Parathyroid adenoma (tissue), 2 donors: ENCODE data around the gene FBXL7.

Experiments
- H2AFZ ChIP-seq: fragments of 300-600 bp; sonication (generic); one replicate; pipeline ENCODE4 v1.7.0; 2017; ENCODE audit warnings: antibody characterized with exemption, mild to moderate bottlenecking
- H3K27ac ChIP-seq: fragments of 300-600 bp; sonication (generic); one replicate; pipeline ENCODE4 v1.7.0; 2017
- H3K27me3 ChIP-seq: fragments of 300-600 bp; sonication (generic); one replicate; pipeline ENCODE4 v1.7.0; 2017; ENCODE audit warnings: low read length; ENCODE audit not compliant: control insufficient read depth, insufficient read depth
- H3K36me3 ChIP-seq: fragments of 300-600 bp; sonication (generic); one replicate; pipeline ENCODE4 v1.7.0; 2017; ENCODE audit warnings: low read length; ENCODE audit not compliant: control insufficient read depth, insufficient read depth
- H3K4me1 ChIP-seq: fragments of 300-600 bp; sonication (generic); one replicate; pipeline ENCODE4 v1.7.0; 2017; ENCODE audit warnings: control low read depth
- H3K4me2 ChIP-seq: fragments of 300-600 bp; sonication (generic); one replicate; pipeline ENCODE4 v1.7.0; 2017; ENCODE audit warnings: low read length
- H3K4me3 ChIP-seq: fragments of 300-600 bp; sonication (generic); one replicate; pipeline ENCODE4 v1.7.0; 2017; ENCODE audit warnings: low read depth, low read length
- H3K79me2 ChIP-seq: fragments of 300-600 bp; sonication (generic); one replicate; pipeline ENCODE4 v1.7.0; 2017; ENCODE audit warnings: control low read depth
- H3K9ac ChIP-seq: fragments of 300-600 bp; sonication (generic); one replicate; pipeline ENCODE4 v1.7.0; 2017; ENCODE audit warnings: mild to moderate bottlenecking
- H3K9me3 ChIP-seq: fragments of 300-600 bp; sonication (generic); one replicate; pipeline ENCODE4 v1.7.0; 2017; ENCODE audit warnings: low read length; ENCODE audit not compliant: control insufficient read depth
- CTCF ChIP-seq: fragments of 300-600 bp; sonication (generic); IDR thresholded peaks from one replicate; pipeline ENCODE4 v1.7.0; 2017; ENCODE audit warnings: antibody characterized with exemption, mild to moderate bottlenecking
- donor health status: primary hyperparathyroidism.

The FBXL7 gene

GRCh38 chr5:15689836-15690235, 189.9 kb downstream of the FBXL7 start:
- no peak for TF ChIP-seq CTCF
- no peak overlapping the region for H3K4me3 ChIP-seq
- H2AFZ ChIP-seq = no peak overlapping the region
- H3K27ac ChIP-seq = no peak overlapping the region
- H3K4me1 ChIP-seq = no peaks in the 10 kb centered on the region
- H3K79me2 ChIP-seq = no peaks in the 10 kb centered on the region
- H3K27me3 ChIP-seq = no peaks in the 10 kb centered on the region
- H3K36me3 ChIP-seq = no peaks in the 10 kb centered on the region
- no peak overlapping the region for H3K4me2 ChIP-seq
- H3K9ac ChIP-seq = no peak overlapping the region
- no peaks in the 10 kb centered on the region for H3K9me3 ChIP-seq

- Histone ChIP-seq H3K79me2 (no peaks in the 10 kb centered on the region), H3K4me2 (no peak overlapping the region), H3K36me3 (no peaks in the 10 kb centered on the region), H3K27ac (no peak overlapping the region), H3K4me1 (no peaks in the 10 kb centered on the region), H3K27me3 (no peaks in the 10 kb centered on the region), H3K9me3 (no peaks in the 10 kb centered on the region), H3K9ac (no peak overlapping the region), H3K4me3 (no peak overlapping the region), H2AFZ (no peak overlapping the region)
- TF ChIP-seq CTCF = no peak
Observed at GRCh38 chr5:15690611-15691010, 190.6 kb downstream of the FBXL7 start.

- Histone ChIP-seq H3K36me3 (no peaks in the 10 kb centered on the region), H3K27ac (no peak overlapping the region), H3K79me2 (no peaks in the 10 kb centered on the region), H3K4me1 (no peaks in the 10 kb centered on the region), H3K27me3 (no peaks in the 10 kb centered on the region), H3K9ac (no peak overlapping the region), H3K4me3 (no peak overlapping the region), H3K4me2 (no peak overlapping the region), H3K9me3 (no peaks in the 10 kb centered on the region), H2AFZ (no peak overlapping the region)
- TF ChIP-seq CTCF = no peak
Observed at GRCh38 chr5:15691521-15691920, 191.5 kb downstream of the FBXL7 start.

- no peak for TF ChIP-seq CTCF
- H3K4me1 ChIP-seq = no peaks in the 10 kb centered on the region
- no peak overlapping the region for H3K9ac ChIP-seq
- H3K36me3 ChIP-seq = no peaks in the 10 kb centered on the region
- no peaks in the 10 kb centered on the region for H3K27me3 ChIP-seq
- H3K79me2 ChIP-seq = no peaks in the 10 kb centered on the region
- no peak overlapping the region for H3K4me2 ChIP-seq
- no peaks in the 10 kb centered on the region for H3K9me3 ChIP-seq
- H3K27ac ChIP-seq = no peak overlapping the region
- no peak overlapping the region for H3K4me3 ChIP-seq
- H2AFZ ChIP-seq = no peak overlapping the region
Observed at GRCh38 chr5:15692706-15693381, 192.9 kb downstream of the FBXL7 start.

- Histone ChIP-seq H3K9me3 (no peaks in the 10 kb centered on the region), H3K4me3 (no peak overlapping the region), H3K9ac (no peak overlapping the region), H3K27ac (no peak overlapping the region), H3K79me2 (no peaks in the 10 kb centered on the region), H2AFZ (no peak overlapping the region), H3K4me1 (no peaks in the 10 kb centered on the region), H3K27me3 (no peaks in the 10 kb centered on the region), H3K4me2 (no peak overlapping the region), H3K36me3 (no peaks in the 10 kb centered on the region)
- TF ChIP-seq CTCF = no peak
Observed at GRCh38 chr5:15693382-15693728, 193.4 kb downstream of the FBXL7 start.
